Measurements from ENCODE around the gene NXT1. TPM values are rescaled to one million over a fixed set of nuclear protein-coding genes. Genes with fewer than 3 reads are reported as not detected.
"Not testable (repeated sequence)": the region's sequence is repeated elsewhere in the genome, so short reads cannot be mapped to it uniquely, and the experiment has no call there.

NXT1 gene
- total and polyA plus RNA-seq, 7 experiments from 2014 or later = 20.1 to 71.8 (median 50.3) TPM

DNA sequence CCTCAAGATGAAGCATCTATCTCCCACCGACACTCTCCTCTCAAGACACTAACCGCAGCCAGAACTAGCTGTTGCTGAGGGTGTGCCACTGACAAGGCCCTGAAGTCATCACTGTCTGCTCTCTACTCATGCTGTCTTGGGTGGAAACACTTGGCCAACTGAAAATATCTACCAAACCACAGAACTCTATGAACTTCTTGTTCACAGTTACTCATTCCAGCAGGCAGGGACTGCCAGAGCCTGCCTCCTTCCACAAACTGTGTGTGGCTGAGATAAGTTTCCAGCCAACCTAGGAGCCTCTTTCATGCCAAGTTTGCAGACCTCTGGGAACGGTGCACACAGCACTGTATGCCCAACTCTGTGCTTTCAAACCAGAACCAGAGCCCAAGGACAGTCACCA is 45.5 kb upstream of the NXT1 start:
- Histone ChIP-seq H3K27me3 (ENCODE audit: control insufficient read depth in 2 of 2, insufficient read depth in 2 of 2, low read length in 2 of 2) (no peaks in the 10 kb centered on the region), H3K36me3 (ENCODE audit: control insufficient read depth in 2 of 3, insufficient read depth in 3 of 3, low read length in 3 of 3) (no peaks in the 10 kb centered on the region), H3K4me3 (ENCODE audit: low read length) (no peak overlapping the region), H3K4me1 (ENCODE audit: control insufficient read depth in 2 of 2, insufficient read depth in 2 of 2, low read length in 2 of 2) (no peaks in the 10 kb centered on the region), H3K9me3 (ENCODE audit: control insufficient read depth in 2 of 3, low read length in 3 of 3) (no peaks in the 10 kb centered on the region), H3K27ac (ENCODE audit: low read depth, low read length) (no peak overlapping the region)
- no peak overlapping the region for H3K27ac Mint-ChIP-seq
- POLR2A ChIA-PET = no interaction called here
- peaks cover 0 to 3% (median 0%) of the 10 kb centered on the region in 11 donors for H3K9me3 Mint-ChIP-seq
- intact Hi-C loops (cut with micrococcal nuclease) = no loop called here
- peaks cover 0 to 6% (median 0%) of the 10 kb centered on the region in 5 donors for H3K27me3 Mint-ChIP-seq
- H3K4me3 Mint-ChIP-seq = no peak overlapping the region
- ATAC-seq = no peak
- no peaks in the 10 kb centered on the region for H3K36me3 Mint-ChIP-seq
- DNase-seq = no peak
- CTCF ChIA-PET = no interaction called here
- H3K4me1 Mint-ChIP-seq = peaks cover 0 to 1% (median 0%) of the 10 kb centered on the region in 7 donors

DNA sequence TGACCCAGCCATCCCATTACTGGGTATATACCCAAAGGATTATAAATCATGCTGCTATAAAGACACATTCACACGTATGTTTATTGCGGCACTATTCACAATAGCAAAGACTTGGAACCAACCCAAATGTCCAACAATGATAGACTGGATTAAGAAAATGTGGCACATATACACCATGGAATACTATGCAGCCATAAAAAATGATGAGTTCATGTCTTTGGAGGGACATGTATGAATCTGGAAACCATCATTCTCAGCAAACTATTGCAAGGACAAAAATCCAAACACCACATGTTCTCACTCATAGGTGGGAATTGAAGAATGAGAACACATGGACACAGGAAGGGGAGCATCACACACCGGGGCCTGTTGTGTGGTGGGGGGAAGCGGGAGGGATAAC is 43.2 kb upstream of the NXT1 start:
- intact Hi-C loops (cut with micrococcal nuclease); H3K36me3 ChIP-seq (ENCODE audit: control insufficient read depth in 2 of 3, insufficient read depth in 3 of 3, low read length in 3 of 3); POLR2A ChIA-PET; H3K4me1 ChIP-seq (ENCODE audit: control insufficient read depth in 2 of 2, insufficient read depth in 2 of 2, low read length in 2 of 2); H3K4me3 ChIP-seq (ENCODE audit: low read length); H3K36me3 Mint-ChIP-seq; H3K27me3 ChIP-seq (ENCODE audit: control insufficient read depth in 2 of 2, insufficient read depth in 2 of 2, low read length in 2 of 2); H3K27me3 Mint-ChIP-seq; H3K9me3 Mint-ChIP-seq; H3K4me3 Mint-ChIP-seq; H3K9me3 ChIP-seq (ENCODE audit: control insufficient read depth in 2 of 3, low read length in 3 of 3); DNase-seq; CTCF ChIA-PET; H3K4me1 Mint-ChIP-seq; ATAC-seq; H3K27ac ChIP-seq (ENCODE audit: low read depth, low read length); H3K27ac Mint-ChIP-seq: not testable (repeated sequence)

DNA sequence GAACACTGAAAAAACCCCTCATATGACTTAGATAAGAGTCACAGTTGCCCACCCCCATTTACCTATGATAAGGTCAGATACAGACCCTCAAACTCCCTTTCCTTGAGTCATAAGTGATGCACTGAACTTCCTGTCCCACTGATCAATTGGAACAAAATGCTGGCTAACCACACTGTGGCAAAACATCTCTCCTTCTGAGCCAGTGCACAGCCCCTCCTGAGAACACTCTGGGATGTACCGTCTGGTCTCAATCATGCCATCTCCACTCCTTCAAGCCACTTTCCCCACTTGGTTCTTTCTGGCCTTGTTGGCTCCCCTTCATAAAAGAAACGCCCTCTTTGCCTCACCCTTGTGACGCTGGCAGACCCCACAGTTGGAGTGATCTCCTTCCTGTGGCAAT is 42.6 kb upstream of the NXT1 start:
- H3K4me3 Mint-ChIP-seq = no peak overlapping the region
- intact Hi-C loops (cut with micrococcal nuclease) = no loop called here
- H3K4me1 Mint-ChIP-seq = peaks cover 0 to 1% (median 0%) of the 10 kb centered on the region in 7 donors
- H3K9me3 Mint-ChIP-seq = peaks cover 0 to 3% (median 0%) of the 10 kb centered on the region in 11 donors
- Histone ChIP-seq H3K27ac (ENCODE audit: low read depth, low read length) (no peak overlapping the region), H3K36me3 (ENCODE audit: control insufficient read depth in 2 of 3, insufficient read depth in 3 of 3, low read length in 3 of 3) (no peaks in the 10 kb centered on the region), H3K4me1 (ENCODE audit: control insufficient read depth in 2 of 2, insufficient read depth in 2 of 2, low read length in 2 of 2) (no peaks in the 10 kb centered on the region), H3K4me3 (ENCODE audit: low read length) (no peak overlapping the region), H3K9me3 (ENCODE audit: control insufficient read depth in 2 of 3, low read length in 3 of 3) (no peaks in the 10 kb centered on the region), H3K27me3 (ENCODE audit: control insufficient read depth in 2 of 2, insufficient read depth in 2 of 2, low read length in 2 of 2) (no peaks in the 10 kb centered on the region)
- ChIA-PET POLR2A (no interaction called here), CTCF (no interaction called here)
- DNase-seq = no peak
- no peak overlapping the region for H3K27ac Mint-ChIP-seq
- no peak for ATAC-seq
- peaks cover 0 to 6% (median 4%) of the 10 kb centered on the region in 5 donors for H3K27me3 Mint-ChIP-seq
- no peaks in the 10 kb centered on the region for H3K36me3 Mint-ChIP-seq

DNA sequence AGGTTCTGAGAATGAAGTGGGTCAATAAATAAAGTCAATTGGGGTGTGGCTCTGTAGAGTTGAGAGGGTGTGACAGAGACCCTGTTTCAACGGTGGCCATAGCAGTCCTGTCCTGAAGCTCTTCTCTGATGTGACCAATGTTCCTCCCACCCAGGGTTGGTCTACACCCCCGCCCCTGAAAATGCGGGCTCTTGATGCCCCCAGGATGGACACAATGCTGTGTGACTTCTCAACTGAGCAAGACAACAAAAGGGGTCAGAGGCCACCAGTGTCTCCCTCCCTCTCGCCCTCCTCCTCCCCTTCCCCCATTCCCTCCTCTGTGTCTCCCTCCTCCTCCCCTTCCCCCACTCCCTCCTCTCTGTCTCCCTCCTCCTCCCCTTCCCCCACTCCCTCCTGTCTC is 41.7 kb upstream of the NXT1 start:
- no peak for DNase-seq
- Histone ChIP-seq H3K4me3 (ENCODE audit: low read length) (no peak overlapping the region), H3K4me1 (ENCODE audit: control insufficient read depth in 2 of 2, insufficient read depth in 2 of 2, low read length in 2 of 2) (no peaks in the 10 kb centered on the region), H3K27ac (ENCODE audit: low read depth, low read length) (no peak overlapping the region), H3K36me3 (ENCODE audit: control insufficient read depth in 2 of 3, insufficient read depth in 3 of 3, low read length in 3 of 3) (no peaks in the 10 kb centered on the region), H3K27me3 (ENCODE audit: control insufficient read depth in 2 of 2, insufficient read depth in 2 of 2, low read length in 2 of 2) (no peaks in the 10 kb centered on the region), H3K9me3 (ENCODE audit: control insufficient read depth in 2 of 3, low read length in 3 of 3) (no peaks in the 10 kb centered on the region)
- ATAC-seq = no peak
- ChIA-PET POLR2A (no interaction called here), CTCF (no interaction called here)
- Mint-ChIP-seq H3K27me3 (peaks cover 0 to 6% (median 4%) of the 10 kb centered on the region in 5 donors), H3K9me3 (peaks cover 0 to 3% (median 0%) of the 10 kb centered on the region in 11 donors), H3K4me1 (no peaks in the 10 kb centered on the region), H3K27ac (no peak overlapping the region), H3K36me3 (no peaks in the 10 kb centered on the region), H3K4me3 (no peak overlapping the region)
- intact Hi-C loops (cut with micrococcal nuclease) = no loop called here

- H3K27ac Mint-ChIP-seq = no peak overlapping the region
- intact Hi-C loops (cut with micrococcal nuclease) = no loop called here
- DNase-seq = no peak
Measured at GRCh38 chr20:23309781-23310180, 40.8 kb upstream of the NXT1 start.

GRCh38 chr20:23311947-23312506 is 38.6 kb upstream of the NXT1 start:
- H3K4me3 ChIP-seq (ENCODE audit: low read length) = no peak overlapping the region
- Mint-ChIP-seq H3K27me3 (peaks cover 0 to 4% (median 4%) of the 10 kb centered on the region in 5 donors), H3K36me3 (no peaks in the 10 kb centered on the region), H3K4me1 (no peaks in the 10 kb centered on the region), H3K27ac (no peak overlapping the region), H3K9me3 (peaks cover 0 to 3% (median 0%) of the 10 kb centered on the region in 11 donors), H3K4me3 (no peak overlapping the region)
- intact Hi-C loops (cut with micrococcal nuclease) = no loop called here
- H3K4me1 ChIP-seq (ENCODE audit: control insufficient read depth in 2 of 2, insufficient read depth in 2 of 2, low read length in 2 of 2) = no peaks in the 10 kb centered on the region
- ChIA-PET CTCF (no interaction called here), POLR2A (no interaction called here)
- no peaks in the 10 kb centered on the region for H3K36me3 ChIP-seq (ENCODE audit: control insufficient read depth in 2 of 3, insufficient read depth in 3 of 3, low read length in 3 of 3)
- H3K9me3 ChIP-seq (ENCODE audit: control insufficient read depth in 2 of 3, low read length in 3 of 3) = no peaks in the 10 kb centered on the region
- no peak overlapping the region for H3K27ac ChIP-seq (ENCODE audit: low read depth, low read length)
- no peaks in the 10 kb centered on the region for H3K27me3 ChIP-seq (ENCODE audit: control insufficient read depth in 2 of 2, insufficient read depth in 2 of 2, low read length in 2 of 2)
- ATAC-seq (no peak), DNase-seq (no peak)

More at GRCh38 chr20:23309781-23310180, 40.8 kb upstream of the NXT1 start:
- H3K4me3 ChIP-seq (ENCODE audit: low read length) = no peak overlapping the region
- no peaks in the 10 kb centered on the region for H3K27me3 ChIP-seq (ENCODE audit: control insufficient read depth in 2 of 2, insufficient read depth in 2 of 2, low read length in 2 of 2)
- Mint-ChIP-seq H3K27me3 (peaks cover 0 to 5% (median 2%) of the 10 kb centered on the region in 5 donors), H3K4me1 (no peaks in the 10 kb centered on the region), H3K9me3 (peaks cover 0 to 3% (median 0%) of the 10 kb centered on the region in 11 donors), H3K4me3 (no peak overlapping the region), H3K36me3 (no peaks in the 10 kb centered on the region)
- CTCF ChIA-PET = no interaction called here
- no peaks in the 10 kb centered on the region for H3K4me1 ChIP-seq (ENCODE audit: control insufficient read depth in 2 of 2, insufficient read depth in 2 of 2, low read length in 2 of 2)
- no peaks in the 10 kb centered on the region for H3K36me3 ChIP-seq (ENCODE audit: control insufficient read depth in 2 of 3, insufficient read depth in 3 of 3, low read length in 3 of 3)
- no peaks in the 10 kb centered on the region for H3K9me3 ChIP-seq (ENCODE audit: control insufficient read depth in 2 of 3, low read length in 3 of 3)
- no peak overlapping the region for H3K27ac ChIP-seq (ENCODE audit: low read depth, low read length)
- POLR2A ChIA-PET = no interaction called here
- ATAC-seq = no peak

DNA sequence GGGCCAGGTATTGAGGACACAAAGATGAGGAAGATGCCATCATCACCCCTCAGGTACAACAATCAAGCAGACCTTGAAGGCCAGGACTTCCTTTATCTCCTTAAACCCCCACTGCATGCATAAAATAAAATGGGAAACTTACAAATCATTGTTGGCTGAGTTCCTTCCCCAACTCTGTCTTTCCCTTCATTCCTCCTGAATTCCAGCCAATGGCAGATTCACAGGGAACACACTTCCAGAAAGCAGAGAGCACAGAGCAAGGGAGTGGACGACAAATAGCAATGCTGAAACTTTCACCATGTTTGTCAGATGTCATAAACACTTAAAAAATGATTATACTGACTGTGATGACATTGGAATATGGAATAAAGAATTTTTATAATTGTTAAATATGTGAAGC is 37.3 kb upstream of the NXT1 start:
- Mint-ChIP-seq H3K27ac (no peak overlapping the region), H3K9me3 (no peaks in the 10 kb centered on the region), H3K27me3 (peaks cover 0 to 4% (median 4%) of the 10 kb centered on the region in 5 donors), H3K4me1 (no peaks in the 10 kb centered on the region), H3K36me3 (no peaks in the 10 kb centered on the region), H3K4me3 (no peak overlapping the region)
- H3K27ac ChIP-seq (ENCODE audit: low read depth, low read length) = no peak overlapping the region
- intact Hi-C loops (cut with micrococcal nuclease) = no loop called here
- H3K4me1 ChIP-seq (ENCODE audit: control insufficient read depth in 2 of 2, insufficient read depth in 2 of 2, low read length in 2 of 2) = no peaks in the 10 kb centered on the region
- CTCF ChIA-PET = no interaction called here
- POLR2A ChIA-PET = interaction anchor here (0.6 kb wide), 1 partner anchor 78 kb away, joined by 3 read pairs; no protein-coding TSS in a partner anchor
- no peak for ATAC-seq
- no peaks in the 10 kb centered on the region for H3K36me3 ChIP-seq (ENCODE audit: control insufficient read depth in 2 of 3, insufficient read depth in 3 of 3, low read length in 3 of 3)
- no peaks in the 10 kb centered on the region for H3K9me3 ChIP-seq (ENCODE audit: control insufficient read depth in 2 of 3, low read length in 3 of 3)
- H3K4me3 ChIP-seq (ENCODE audit: low read length) = no peak overlapping the region
- DNase-seq = no peak
- H3K27me3 ChIP-seq (ENCODE audit: control insufficient read depth in 2 of 2, insufficient read depth in 2 of 2, low read length in 2 of 2) = no peaks in the 10 kb centered on the region

All from naive thymus-derived CD4-positive, alpha-beta T cell (primary cell).